HUES64 (cell line): ENCODE measurements around the gene STARD3NL.
"Not testable (repeated sequence)": the region's sequence is repeated elsewhere in the genome, so short reads cannot be mapped to it uniquely, and the experiment has no call there.

Experiments used
- H3K27ac ChIP-seq: 2 replicates; pipeline ENCODE4 v1.7.0; 2013; ENCODE audit warnings: low read depth, low read length, inconsistent platforms
- H3K27me3 ChIP-seq: 2 replicates; pipeline ENCODE4 v1.6.1; 2013; ENCODE audit warnings: mild to moderate bottlenecking, low read length; ENCODE audit not compliant: insufficient read depth
- H3K36me3 ChIP-seq: 2 replicates; pipeline ENCODE4 v1.6.1; 2013; ENCODE audit warnings: mild to moderate bottlenecking, low read length; ENCODE audit not compliant: insufficient read depth
- H3K4me1 ChIP-seq: 2 replicates; pipeline ENCODE4 v1.6.1; 2013; ENCODE audit warnings: mild to moderate bottlenecking, low read length, moderate library complexity; ENCODE audit not compliant: insufficient read depth
- H3K4me3 ChIP-seq: 2 replicates; pipeline ENCODE4 v1.5.1; 2013; ENCODE audit warnings: mild to moderate bottlenecking, low read length, moderate library complexity
- H3K9ac ChIP-seq: 2 replicates; pipeline ENCODE4 v1.6.1; 2013; ENCODE audit warnings: mild to moderate bottlenecking, low read depth, low read length
- H3K9me3 ChIP-seq: 2 replicates; pipeline ENCODE4 v1.6.1; 2013; ENCODE audit warnings: low read depth, low read length; ENCODE audit not compliant: insufficient read depth
- WGBS: fragments of 150-250, 120-280 bp; methylation state at CpG from one replicate; pipeline ENCODE4 v1.1.7; 2013; ENCODE audit warnings: missing lambda C conversion rate; 5-methylcytosine and 5-hydroxymethylcytosine counted together

Gene STARD3NL

GRCh38 chr7:38162036-38162435 lies 16.0 kb upstream of the STARD3NL start:
- H3K4me3 ChIP-seq, result no peak overlapping the region
- H3K4me1 ChIP-seq, result no peaks in the 10 kb centered on the region
- no peaks in the 10 kb centered on the region for H3K27me3 ChIP-seq
- 85% methylated on average over 1 of the region's 1 CpG for WGBS
- no peak overlapping the region for H3K27ac ChIP-seq
- peaks cover 15% of the 10 kb centered on the region; the same call in 1 of the 2 replicates for H3K9me3 ChIP-seq
- no peak overlapping the region for H3K9ac ChIP-seq
- H3K36me3 ChIP-seq, result no peaks in the 10 kb centered on the region

- Histone ChIP-seq H3K9ac (no peak overlapping the region), H3K4me1 (no peaks in the 10 kb centered on the region), H3K27me3 (no peaks in the 10 kb centered on the region), H3K4me3 (no peak overlapping the region), H3K27ac (no peak overlapping the region), H3K9me3 (peaks cover 15% of the 10 kb centered on the region; the same call in 1 of the 2 replicates), H3K36me3 (no peaks in the 10 kb centered on the region)
- WGBS, result 95% methylated on average over 4 of the region's 4 CpGs
Observed at GRCh38 chr7:38163671-38164070, 14.4 kb upstream of the STARD3NL start.

- H3K9me3 ChIP-seq, result peaks cover 5% of the 10 kb centered on the region; the same call in 1 of the 2 replicates
- no peak overlapping the region for H3K4me3 ChIP-seq
- no peak overlapping the region for H3K9ac ChIP-seq
- no CpG with 5 or more reads among the region's 1 CpG for WGBS
- no peak overlapping the region for H3K27ac ChIP-seq
- H3K27me3 ChIP-seq, result no peaks in the 10 kb centered on the region
- H3K4me1 ChIP-seq, result no peaks in the 10 kb centered on the region
- no peaks in the 10 kb centered on the region for H3K36me3 ChIP-seq
Observed at GRCh38 chr7:38168890-38169570, 9.0 kb upstream of the STARD3NL start.

- WGBS, result 87% methylated on average over 2 of the region's 2 CpGs
- Histone ChIP-seq H3K9me3 (0 out of 2 replicates have a peak, but pooled peaks cover 2% of the 10 kb centered on the region), H3K27me3 (no peaks in the 10 kb centered on the region)
Observed at GRCh38 chr7:38169847-38170246, 8.2 kb upstream of the STARD3NL start.

GRCh38 chr7:38171623-38172391 lies 6.2 kb upstream of the STARD3NL start:
- 0 out of 2 replicates have a peak, but pooled peaks cover 2% of the 10 kb centered on the region for H3K9me3 ChIP-seq
- H3K4me1 ChIP-seq, result no peaks in the 10 kb centered on the region
- no peaks in the 10 kb centered on the region for H3K27me3 ChIP-seq
- H3K9ac ChIP-seq, result no peak overlapping the region
- no peaks in the 10 kb centered on the region for H3K36me3 ChIP-seq
- H3K27ac ChIP-seq, result no peak overlapping the region
- WGBS, result 87% methylated on average over 5 of the region's 6 CpGs
- no peak overlapping the region for H3K4me3 ChIP-seq

More at GRCh38 chr7:38169847-38170246, 8.2 kb upstream of the STARD3NL start:
- no peak overlapping the region for H3K9ac ChIP-seq
- H3K36me3 ChIP-seq, result no peaks in the 10 kb centered on the region
- no peak overlapping the region for H3K27ac ChIP-seq
- no peak overlapping the region for H3K4me3 ChIP-seq
- H3K4me1 ChIP-seq, result no peaks in the 10 kb centered on the region

- H3K27me3 ChIP-seq, H3K36me3 ChIP-seq, H3K27ac ChIP-seq, H3K9ac ChIP-seq, H3K4me3 ChIP-seq, H3K9me3 ChIP-seq: not testable (repeated sequence)
- H3K4me1 ChIP-seq, result peaks cover 11% of the 10 kb centered on the region
- 97% methylated on average over 9 of the region's 9 CpGs for WGBS
Observed at GRCh38 chr7:38175547-38175946, 2.5 kb upstream of the STARD3NL start.

- H3K4me3 ChIP-seq, result peak overlapping the region; percentile 89
- H3K36me3 ChIP-seq, result no peaks in the 10 kb centered on the region
- H3K27me3 ChIP-seq, result no peaks in the 10 kb centered on the region
- peak overlapping the region; percentile 74 for H3K9ac ChIP-seq
- peaks cover 11% of the 10 kb centered on the region for H3K4me1 ChIP-seq
- H3K9me3 ChIP-seq, result 0 out of 2 replicates have a peak, but pooled peaks cover 2% of the 10 kb centered on the region
- H3K27ac ChIP-seq, result peak overlapping the region; percentile 62; the same call in 1 of the 2 replicates
- 8% methylated on average over 15 of the region's 15 CpGs for WGBS
Observed at GRCh38 chr7:38177621-38178003, 433 bp upstream of the STARD3NL start.

GRCh38 chr7:38178695-38179344 lies 775 bp downstream of the STARD3NL start:
- Histone ChIP-seq H3K36me3 (peaks cover 3% of the 10 kb centered on the region; the same call in 1 of the 2 replicates), H3K27me3 (no peaks in the 10 kb centered on the region), H3K9ac (peak overlapping the region; percentile 73), H3K4me3 (peak overlapping the region; percentile 89), H3K4me1 (peaks cover 11% of the 10 kb centered on the region), H3K9me3 (no peaks in the 10 kb centered on the region), H3K27ac (0 out of 2 replicates have a peak overlapping the region, but pooled peaks have one; percentile 0)
- 13% methylated on average over 12 of the region's 15 CpGs for WGBS

GRCh38 chr7:38179776-38180226 lies 1.8 kb downstream of the STARD3NL start:
- WGBS, result 73% methylated on average over 2 of the region's 2 CpGs
- Histone ChIP-seq H3K27me3 (no peaks in the 10 kb centered on the region), H3K9me3 (no peaks in the 10 kb centered on the region), H3K36me3 (peaks cover 3% of the 10 kb centered on the region; the same call in 1 of the 2 replicates), H3K9ac (peak overlapping the region; percentile 39; the same call in 1 of the 2 replicates), H3K4me1 (peaks cover 11% of the 10 kb centered on the region), H3K4me3 (peak overlapping the region; percentile 18; the same call in 1 of the 2 replicates), H3K27ac (no peak overlapping the region)

- no peaks in the 10 kb centered on the region for H3K27me3 ChIP-seq
- peaks cover 3% of the 10 kb centered on the region; the same call in 1 of the 2 replicates for H3K36me3 ChIP-seq
- no peak overlapping the region for H3K4me3 ChIP-seq
- no peak overlapping the region for H3K27ac ChIP-seq
- H3K9me3 ChIP-seq, result no peaks in the 10 kb centered on the region
- WGBS, result 91% methylated on average over 1 of the region's 1 CpG
- no peak overlapping the region for H3K9ac ChIP-seq
- peaks cover 14% of the 10 kb centered on the region for H3K4me1 ChIP-seq
Observed at GRCh38 chr7:38181111-38181510, 3.1 kb downstream of the STARD3NL start.

GRCh38 chr7:38182450-38182849 lies 4.4 kb downstream of the STARD3NL start:
- Histone ChIP-seq H3K27me3 (no peaks in the 10 kb centered on the region), H3K9me3 (no peaks in the 10 kb centered on the region), H3K4me1 (peaks cover 27% of the 10 kb centered on the region), H3K4me3 (no peak overlapping the region), H3K9ac (no peak overlapping the region), H3K36me3 (peaks cover 3% of the 10 kb centered on the region; the same call in 1 of the 2 replicates), H3K27ac (no peak overlapping the region)
- WGBS, result 95% methylated on average over 1 of the region's 1 CpG
